C4-2B (cell line): Measurements from ENCODE around the gene EFTUD2.

Experiments
- CTCF ChIP-seq: fragments of 450-650 bp; conservative IDR thresholded peaks from 2 replicates; pipeline ENCODE4 v1.5.1; 2017; ENCODE audit warnings: mild to moderate bottlenecking
- ZFX ChIP-seq: fragments of 450-650 bp; IDR thresholded peaks from 2 replicates; pipeline ENCODE4 v1.6.1; 2017

- TF ChIP-seq CTCF (no peak), ZFX (no peak)
Observed at GRCh38 chr17:44921122-44921882, 22.1 kb upstream of the EFTUD2 start.
